Measurements from ENCODE around the gene MYOD1.

MYOD1 gene

GRCh38 chr11:17750013-17750800 is 30.8 kb downstream of the MYOD1 start:
- Histone ChIP-seq H3K27me3 (ENCODE audit: control insufficient read depth in 2 of 2, insufficient read depth in 2 of 2, low read length in 2 of 2) (peaks cover 3% of the 10 kb centered on the region in 2 donors), H3K4me3 (ENCODE audit: low read length in 2 of 2) (no peak overlapping the region), H3K27ac (ENCODE audit: low read depth in 2 of 2, low read length in 2 of 2) (no peak overlapping the region), H3K9me3 (ENCODE audit: control insufficient read depth in 2 of 2, low read length in 2 of 2) (no peaks in the 10 kb centered on the region), H3K9ac (ENCODE audit: low read depth in 1 of 2, low read length in 2 of 2) (no peak overlapping the region), H3K36me3 (ENCODE audit: control insufficient read depth in 2 of 2, insufficient read depth in 2 of 2, low read length in 2 of 2) (no peaks in the 10 kb centered on the region), H3K4me1 (ENCODE audit: control insufficient read depth in 2 of 2, insufficient read depth in 2 of 2, low read length in 2 of 2) (no peaks in the 10 kb centered on the region)

- H3K4me3 ChIP-seq (ENCODE audit: low read length in 2 of 2), result no peak overlapping the region
- no peaks in the 10 kb centered on the region for H3K4me1 ChIP-seq (ENCODE audit: control insufficient read depth in 2 of 2, insufficient read depth in 2 of 2, low read length in 2 of 2)
- H3K36me3 ChIP-seq (ENCODE audit: control insufficient read depth in 2 of 2, insufficient read depth in 2 of 2, low read length in 2 of 2), result no peaks in the 10 kb centered on the region
- no peak overlapping the region for H3K27ac ChIP-seq (ENCODE audit: low read depth in 2 of 2, low read length in 2 of 2)
- no peaks in the 10 kb centered on the region for H3K9me3 ChIP-seq (ENCODE audit: control insufficient read depth in 2 of 2, low read length in 2 of 2)
- H3K27me3 ChIP-seq (ENCODE audit: control insufficient read depth in 2 of 2, insufficient read depth in 2 of 2, low read length in 2 of 2), result peaks cover 3% of the 10 kb centered on the region in 2 donors
- H3K9ac ChIP-seq (ENCODE audit: low read depth in 1 of 2, low read length in 2 of 2), result no peak overlapping the region
These were observed 31.4 kb downstream of the MYOD1 start for GRCh38 chr11:17750801-17751165.

- no peaks in the 10 kb centered on the region for H3K4me1 ChIP-seq (ENCODE audit: control insufficient read depth in 2 of 2, insufficient read depth in 2 of 2, low read length in 2 of 2)
- no peaks in the 10 kb centered on the region for H3K36me3 ChIP-seq (ENCODE audit: control insufficient read depth in 2 of 2, insufficient read depth in 2 of 2, low read length in 2 of 2)
- H3K27me3 ChIP-seq (ENCODE audit: control insufficient read depth in 2 of 2, insufficient read depth in 2 of 2, low read length in 2 of 2), result peaks cover 3% of the 10 kb centered on the region in 2 donors
- no peak overlapping the region for H3K9ac ChIP-seq (ENCODE audit: low read depth in 1 of 2, low read length in 2 of 2)
- H3K4me3 ChIP-seq (ENCODE audit: low read length in 2 of 2), result no peak overlapping the region
- H3K27ac ChIP-seq (ENCODE audit: low read depth in 2 of 2, low read length in 2 of 2), result no peak overlapping the region
- H3K9me3 ChIP-seq (ENCODE audit: control insufficient read depth in 2 of 2, low read length in 2 of 2), result no peaks in the 10 kb centered on the region
These were observed 32.2 kb downstream of the MYOD1 start for GRCh38 chr11:17751558-17751957.

- Histone ChIP-seq H3K9ac (ENCODE audit: low read depth in 1 of 2, low read length in 2 of 2) (no peak overlapping the region), H3K27me3 (ENCODE audit: control insufficient read depth in 2 of 2, insufficient read depth in 2 of 2, low read length in 2 of 2) (peaks cover 0 to 3% of the 10 kb centered on the region in 2 donors), H3K27ac (ENCODE audit: low read depth in 2 of 2, low read length in 2 of 2) (no peak overlapping the region), H3K4me3 (ENCODE audit: low read length in 2 of 2) (no peak overlapping the region), H3K9me3 (ENCODE audit: control insufficient read depth in 2 of 2, low read length in 2 of 2) (no peaks in the 10 kb centered on the region), H3K4me1 (ENCODE audit: control insufficient read depth in 2 of 2, insufficient read depth in 2 of 2, low read length in 2 of 2) (no peaks in the 10 kb centered on the region), H3K36me3 (ENCODE audit: control insufficient read depth in 2 of 2, insufficient read depth in 2 of 2, low read length in 2 of 2) (no peaks in the 10 kb centered on the region)
These were observed 32.8 kb downstream of the MYOD1 start for GRCh38 chr11:17752144-17752543.

- Histone ChIP-seq H3K4me3 (ENCODE audit: low read length in 2 of 2) (no peak overlapping the region), H3K27ac (ENCODE audit: low read depth in 2 of 2, low read length in 2 of 2) (no peak overlapping the region), H3K9ac (ENCODE audit: low read depth in 1 of 2, low read length in 2 of 2) (no peak overlapping the region)
These were observed 33.8 kb downstream of the MYOD1 start for GRCh38 chr11:17753153-17753552.

GRCh38 chr11:17753641-17754040 is 34.3 kb downstream of the MYOD1 start:
- Histone ChIP-seq H3K4me1 (ENCODE audit: control insufficient read depth in 2 of 2, insufficient read depth in 2 of 2, low read length in 2 of 2) (no peaks in the 10 kb centered on the region), H3K4me3 (ENCODE audit: low read length in 2 of 2) (no peak overlapping the region), H3K27me3 (ENCODE audit: control insufficient read depth in 2 of 2, insufficient read depth in 2 of 2, low read length in 2 of 2) (peaks cover 0 to 3% of the 10 kb centered on the region in 2 donors), H3K9ac (ENCODE audit: low read depth in 1 of 2, low read length in 2 of 2) (no peak overlapping the region), H3K36me3 (ENCODE audit: control insufficient read depth in 2 of 2, insufficient read depth in 2 of 2, low read length in 2 of 2) (no peaks in the 10 kb centered on the region), H3K9me3 (ENCODE audit: control insufficient read depth in 2 of 2, low read length in 2 of 2) (no peaks in the 10 kb centered on the region), H3K27ac (ENCODE audit: low read depth in 2 of 2, low read length in 2 of 2) (no peak overlapping the region)

More at GRCh38 chr11:17753153-17753552, 33.8 kb downstream of the MYOD1 start:
- Histone ChIP-seq H3K4me1 (ENCODE audit: control insufficient read depth in 2 of 2, insufficient read depth in 2 of 2, low read length in 2 of 2) (no peaks in the 10 kb centered on the region), H3K27me3 (ENCODE audit: control insufficient read depth in 2 of 2, insufficient read depth in 2 of 2, low read length in 2 of 2) (peaks cover 0 to 3% of the 10 kb centered on the region in 2 donors), H3K36me3 (ENCODE audit: control insufficient read depth in 2 of 2, insufficient read depth in 2 of 2, low read length in 2 of 2) (no peaks in the 10 kb centered on the region), H3K9me3 (ENCODE audit: control insufficient read depth in 2 of 2, low read length in 2 of 2) (no peaks in the 10 kb centered on the region)

GRCh38 chr11:17755891-17756290 is 36.5 kb downstream of the MYOD1 start:
- H3K4me1 ChIP-seq (ENCODE audit: control insufficient read depth in 2 of 2, insufficient read depth in 2 of 2, low read length in 2 of 2), result no peaks in the 10 kb centered on the region
- peaks cover 0 to 3% of the 10 kb centered on the region in 2 donors for H3K27me3 ChIP-seq (ENCODE audit: control insufficient read depth in 2 of 2, insufficient read depth in 2 of 2, low read length in 2 of 2)
- H3K9ac ChIP-seq (ENCODE audit: low read depth in 1 of 2, low read length in 2 of 2), result no peak overlapping the region
- no peak overlapping the region for H3K27ac ChIP-seq (ENCODE audit: low read depth in 2 of 2, low read length in 2 of 2)
- H3K9me3 ChIP-seq (ENCODE audit: control insufficient read depth in 2 of 2, low read length in 2 of 2), result no peaks in the 10 kb centered on the region
- no peaks in the 10 kb centered on the region for H3K36me3 ChIP-seq (ENCODE audit: control insufficient read depth in 2 of 2, insufficient read depth in 2 of 2, low read length in 2 of 2)
- no peak overlapping the region for H3K4me3 ChIP-seq (ENCODE audit: low read length in 2 of 2)

- H3K27me3 ChIP-seq (ENCODE audit: control insufficient read depth in 2 of 2, insufficient read depth in 2 of 2, low read length in 2 of 2), result no peaks in the 10 kb centered on the region
- no peaks in the 10 kb centered on the region for H3K4me1 ChIP-seq (ENCODE audit: control insufficient read depth in 2 of 2, insufficient read depth in 2 of 2, low read length in 2 of 2)
- H3K9ac ChIP-seq (ENCODE audit: low read depth in 1 of 2, low read length in 2 of 2), result no peak overlapping the region
- H3K4me3 ChIP-seq (ENCODE audit: low read length in 2 of 2), result no peak overlapping the region
- H3K36me3 ChIP-seq (ENCODE audit: control insufficient read depth in 2 of 2, insufficient read depth in 2 of 2, low read length in 2 of 2), result no peaks in the 10 kb centered on the region
- H3K27ac ChIP-seq (ENCODE audit: low read depth in 2 of 2, low read length in 2 of 2), result no peak overlapping the region
- no peaks in the 10 kb centered on the region for H3K9me3 ChIP-seq (ENCODE audit: control insufficient read depth in 2 of 2, low read length in 2 of 2)
These were observed 41.0 kb downstream of the MYOD1 start for GRCh38 chr11:17760102-17761029.

GRCh38 chr11:17762309-17762974 is 43.1 kb downstream of the MYOD1 start:
- Histone ChIP-seq H3K9ac (ENCODE audit: low read depth in 1 of 2, low read length in 2 of 2) (no peak overlapping the region), H3K4me3 (ENCODE audit: low read length in 2 of 2) (no peak overlapping the region), H3K4me1 (ENCODE audit: control insufficient read depth in 2 of 2, insufficient read depth in 2 of 2, low read length in 2 of 2) (no peaks in the 10 kb centered on the region), H3K27me3 (ENCODE audit: control insufficient read depth in 2 of 2, insufficient read depth in 2 of 2, low read length in 2 of 2) (no peaks in the 10 kb centered on the region), H3K9me3 (ENCODE audit: control insufficient read depth in 2 of 2, low read length in 2 of 2) (no peaks in the 10 kb centered on the region), H3K36me3 (ENCODE audit: control insufficient read depth in 2 of 2, insufficient read depth in 2 of 2, low read length in 2 of 2) (no peaks in the 10 kb centered on the region), H3K27ac (ENCODE audit: low read depth in 2 of 2, low read length in 2 of 2) (no peak overlapping the region)

- no peak overlapping the region for H3K4me3 ChIP-seq (ENCODE audit: low read length in 2 of 2)
- no peaks in the 10 kb centered on the region for H3K36me3 ChIP-seq (ENCODE audit: control insufficient read depth in 2 of 2, insufficient read depth in 2 of 2, low read length in 2 of 2)
- no peaks in the 10 kb centered on the region for H3K9me3 ChIP-seq (ENCODE audit: control insufficient read depth in 2 of 2, low read length in 2 of 2)
- H3K4me1 ChIP-seq (ENCODE audit: control insufficient read depth in 2 of 2, insufficient read depth in 2 of 2, low read length in 2 of 2), result no peaks in the 10 kb centered on the region
- no peak overlapping the region for H3K27ac ChIP-seq (ENCODE audit: low read depth in 2 of 2, low read length in 2 of 2)
- H3K27me3 ChIP-seq (ENCODE audit: control insufficient read depth in 2 of 2, insufficient read depth in 2 of 2, low read length in 2 of 2), result no peaks in the 10 kb centered on the region
- no peak overlapping the region for H3K9ac ChIP-seq (ENCODE audit: low read depth in 1 of 2, low read length in 2 of 2)
These were observed 43.9 kb downstream of the MYOD1 start for GRCh38 chr11:17763244-17763643.

Measured in mucosa of rectum (tissue), 2 donors.